ENCODE data around the gene GAPT.

DNA sequence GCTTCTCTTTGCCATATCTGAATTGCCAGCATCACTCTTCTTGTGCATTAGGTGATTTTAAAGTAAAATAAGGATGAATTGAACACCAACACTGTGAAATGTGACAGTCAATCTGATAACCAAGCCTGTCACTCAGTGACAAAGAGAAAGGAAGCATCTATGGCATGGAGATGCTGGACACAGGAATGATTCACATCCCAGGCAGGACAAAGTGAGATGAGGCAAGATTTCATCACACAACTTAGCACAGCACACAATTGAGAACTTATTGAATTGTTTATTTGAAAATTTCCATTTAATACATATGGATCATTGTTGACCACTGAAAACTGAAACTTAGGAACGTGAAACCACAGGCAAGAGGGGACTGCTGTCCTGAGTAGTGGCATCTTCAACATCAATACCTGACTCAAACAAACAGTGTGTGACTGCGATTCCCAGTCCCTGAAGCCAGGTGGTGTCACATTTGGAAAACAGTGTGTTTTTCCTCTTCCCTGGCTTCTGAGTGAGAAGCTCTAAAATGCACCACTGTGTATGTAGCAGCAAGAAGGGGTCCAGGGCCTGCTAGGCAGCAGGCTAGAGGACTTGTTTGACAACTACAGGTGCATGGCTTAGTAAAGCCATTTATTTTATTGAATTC lies 10.7 kb downstream of the GAPT start:
- TF ChIP-seq, protein P1, sequence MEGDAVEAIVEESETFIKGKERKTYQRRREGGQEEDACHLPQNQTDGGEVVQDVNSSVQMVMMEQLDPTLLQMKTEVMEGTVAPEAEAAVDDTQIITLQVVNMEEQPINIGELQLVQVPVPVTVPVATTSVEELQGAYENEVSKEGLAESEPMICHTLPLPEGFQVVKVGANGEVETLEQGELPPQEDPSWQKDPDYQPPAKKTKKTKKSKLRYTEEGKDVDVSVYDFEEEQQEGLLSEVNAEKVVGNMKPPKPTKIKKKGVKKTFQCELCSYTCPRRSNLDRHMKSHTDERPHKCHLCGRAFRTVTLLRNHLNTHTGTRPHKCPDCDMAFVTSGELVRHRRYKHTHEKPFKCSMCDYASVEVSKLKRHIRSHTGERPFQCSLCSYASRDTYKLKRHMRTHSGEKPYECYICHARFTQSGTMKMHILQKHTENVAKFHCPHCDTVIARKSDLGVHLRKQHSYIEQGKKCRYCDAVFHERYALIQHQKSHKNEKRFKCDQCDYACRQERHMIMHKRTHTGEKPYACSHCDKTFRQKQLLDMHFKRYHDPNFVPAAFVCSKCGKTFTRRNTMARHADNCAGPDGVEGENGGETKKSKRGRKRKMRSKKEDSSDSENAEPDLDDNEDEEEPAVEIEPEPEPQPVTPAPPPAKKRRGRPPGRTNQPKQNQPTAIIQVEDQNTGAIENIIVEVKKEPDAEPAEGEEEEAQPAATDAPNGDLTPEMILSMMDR (conservative IDR thresholded peaks at IDR 0.05; ENCODE audit: low read depth, low read length) = 0 out of 2 replicates have a peak, but pooled peaks have one; percentile 17
- TF ChIP-seq EZH2phosphoT487 (IDR thresholded peaks at IDR 0.05; ENCODE audit: borderline replicate concordance, low read length) = no peak
- no peak for TF ChIP-seq EZH2 (IDR thresholded peaks at IDR 0.05; ENCODE audit: low read length, unreplicated experiment)
